ENCODE results near the gene TMPRSS11F.

The TMPRSS11F gene

DNA sequence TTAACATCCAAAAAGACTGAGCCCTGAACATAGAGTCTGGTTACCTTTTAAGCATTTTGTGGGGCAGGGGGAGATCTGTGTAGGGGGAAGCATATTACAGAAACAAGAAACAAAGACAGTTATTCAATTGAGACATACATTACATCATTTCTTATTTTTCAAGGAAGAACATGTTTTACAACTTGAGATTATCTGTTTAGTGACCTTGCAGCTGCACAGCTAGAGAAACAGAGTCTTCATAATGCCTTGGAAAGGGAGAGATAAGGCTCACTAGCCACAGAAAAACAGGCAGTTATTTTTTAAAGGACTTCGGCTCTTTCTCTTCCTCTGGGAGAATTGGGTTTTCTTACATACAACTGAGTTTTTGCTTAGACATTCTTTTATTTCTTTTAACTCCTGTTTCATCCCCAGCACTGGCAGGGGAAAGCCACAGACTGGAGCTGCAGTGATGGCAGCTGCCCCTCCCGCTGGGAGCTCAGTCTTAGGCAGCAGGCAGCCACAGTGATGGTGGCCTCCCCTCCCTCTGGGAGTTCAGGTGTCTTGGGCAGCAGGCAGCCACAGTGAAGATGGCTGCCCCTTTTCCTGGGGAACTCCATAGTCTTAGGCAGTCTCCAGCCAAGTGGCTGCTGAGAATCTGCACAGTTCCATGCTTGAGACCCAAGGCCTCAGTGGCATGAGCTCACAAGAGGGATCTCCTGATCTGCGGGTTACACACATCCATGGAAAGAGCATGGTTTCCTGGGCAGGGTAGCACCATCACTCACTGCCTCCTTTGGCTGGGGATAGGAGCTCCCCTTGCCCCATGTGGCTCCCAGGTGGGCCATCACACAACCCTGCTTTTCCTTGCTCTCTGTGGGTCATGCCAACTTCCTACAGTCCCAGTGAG lies 19.4 kb upstream of the TMPRSS11F start:
- 87 to 96% methylated on average over 3 of the region's 3 CpGs for WGBS, 2 experiments

DNA sequence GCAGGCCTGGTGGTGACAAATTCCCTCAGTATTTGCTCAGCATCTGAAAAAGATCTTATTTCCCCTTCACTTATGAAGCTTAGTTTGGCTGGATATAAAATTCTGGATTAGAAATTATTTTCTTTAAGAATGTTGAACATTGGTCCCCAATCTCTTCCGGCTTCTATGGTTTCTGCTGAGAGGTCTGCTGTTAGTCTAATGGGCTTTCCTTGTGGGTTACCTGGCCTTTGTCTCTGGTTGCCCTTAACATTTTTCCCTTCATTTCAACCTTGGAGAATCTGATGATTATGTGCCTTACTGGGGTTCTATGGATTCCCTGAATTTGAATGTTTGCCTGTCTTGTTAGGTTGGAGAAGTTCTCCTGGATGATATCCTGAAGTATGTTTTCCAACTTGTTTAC lies 17.4 kb upstream of the TMPRSS11F start:
- Histone ChIP-seq H3K4me1 (ENCODE audit: control insufficient read depth, insufficient read depth, low read length) (no peaks in the 10 kb centered on the region), H3K36me3 (ENCODE audit: control insufficient read depth, insufficient read depth, low read length) (no peaks in the 10 kb centered on the region), H3K9me3 (ENCODE audit: control insufficient read depth, low read length) (no peaks in the 10 kb centered on the region), H3K27me3 (ENCODE audit: control insufficient read depth, insufficient read depth, low read length, poor library complexity, severe bottlenecking) (no peaks in the 10 kb centered on the region), H3K4me3 (ENCODE audit: insufficient read depth, low read depth, low read length) (no peak overlapping the region), H3K27ac (ENCODE audit: insufficient read depth, low read depth, low read length, poor library complexity, severe bottlenecking) (no peak overlapping the region)
- 82 to 83% methylated on average over 1 of the region's 1 CpG for WGBS, 2 experiments

More for the DNA sequence above, 19.4 kb upstream of the TMPRSS11F start:
- H3K4me1 ChIP-seq (ENCODE audit: control insufficient read depth, insufficient read depth, low read length) = no peaks in the 10 kb centered on the region
- H3K9me3 ChIP-seq (ENCODE audit: control insufficient read depth, low read length) = no peaks in the 10 kb centered on the region
- H3K4me3 ChIP-seq (ENCODE audit: insufficient read depth, low read depth, low read length) = no peak overlapping the region
- no peak overlapping the region for H3K27ac ChIP-seq (ENCODE audit: insufficient read depth, low read depth, low read length, poor library complexity, severe bottlenecking)
- H3K36me3 ChIP-seq (ENCODE audit: control insufficient read depth, insufficient read depth, low read length) = no peaks in the 10 kb centered on the region
- H3K27me3 ChIP-seq (ENCODE audit: control insufficient read depth, insufficient read depth, low read length, poor library complexity, severe bottlenecking) = no peaks in the 10 kb centered on the region

DNA sequence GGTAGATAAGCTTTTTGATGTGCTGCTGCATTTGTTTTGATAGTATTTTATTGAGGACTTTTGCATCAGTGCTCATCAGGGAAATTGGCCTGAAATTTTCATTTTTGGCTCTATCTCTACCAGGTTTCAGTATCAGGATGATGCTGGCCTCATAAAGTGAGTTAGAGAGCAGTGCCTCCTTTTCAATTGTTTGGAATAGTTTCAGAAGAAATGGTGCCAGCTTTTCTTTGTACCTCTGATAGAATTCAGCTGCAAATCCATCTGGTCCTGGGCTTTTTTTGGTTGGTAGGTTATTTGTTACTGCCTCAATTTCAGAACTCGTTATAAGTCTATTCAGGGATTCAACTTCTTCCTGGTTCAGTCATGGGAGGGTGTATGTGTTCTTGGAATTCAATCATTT lies 15.6 kb upstream of the TMPRSS11F start:
- WGBS, 2 experiments = 92 to 100% methylated on average over 1 of the region's 1 CpG
- Histone ChIP-seq H3K9me3 (ENCODE audit: control insufficient read depth, low read length) (no peaks in the 10 kb centered on the region), H3K27me3 (ENCODE audit: control insufficient read depth, insufficient read depth, low read length, poor library complexity, severe bottlenecking) (no peaks in the 10 kb centered on the region), H3K27ac (ENCODE audit: insufficient read depth, low read depth, low read length, poor library complexity, severe bottlenecking) (no peak overlapping the region), H3K4me3 (ENCODE audit: insufficient read depth, low read depth, low read length) (no peak overlapping the region), H3K4me1 (ENCODE audit: control insufficient read depth, insufficient read depth, low read length) (no peaks in the 10 kb centered on the region), H3K36me3 (ENCODE audit: control insufficient read depth, insufficient read depth, low read length) (no peaks in the 10 kb centered on the region)

DNA sequence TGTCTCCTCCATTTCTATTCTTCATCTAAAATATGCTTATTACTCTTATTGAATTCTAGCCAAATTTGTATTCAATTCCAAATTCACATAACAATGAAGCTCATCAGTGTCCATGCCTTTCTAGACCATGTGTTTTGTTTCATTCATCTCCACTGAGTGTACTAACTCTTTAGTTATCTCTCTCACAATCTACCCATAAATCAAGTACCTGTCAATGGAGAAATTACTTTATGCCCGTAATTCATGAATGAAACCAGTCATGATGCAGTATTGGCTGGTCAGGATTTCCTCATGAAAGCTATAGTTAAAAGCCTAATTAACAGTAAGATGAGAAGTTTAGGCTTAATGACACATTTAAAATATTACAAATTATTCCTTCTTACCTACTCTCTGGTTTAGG lies 12.2 kb upstream of the TMPRSS11F start:
- Histone ChIP-seq H3K4me1 (ENCODE audit: control insufficient read depth, insufficient read depth, low read length) (no peaks in the 10 kb centered on the region), H3K36me3 (ENCODE audit: control insufficient read depth, insufficient read depth, low read length) (no peaks in the 10 kb centered on the region), H3K27me3 (ENCODE audit: control insufficient read depth, insufficient read depth, low read length, poor library complexity, severe bottlenecking) (no peaks in the 10 kb centered on the region), H3K27ac (ENCODE audit: insufficient read depth, low read depth, low read length, poor library complexity, severe bottlenecking) (no peak overlapping the region), H3K9me3 (ENCODE audit: control insufficient read depth, low read length) (no peaks in the 10 kb centered on the region), H3K4me3 (ENCODE audit: insufficient read depth, low read depth, low read length) (no peak overlapping the region)
- WGBS, 2 experiments = 94 to 100% methylated on average over 1 of the region's 1 CpG

DNA sequence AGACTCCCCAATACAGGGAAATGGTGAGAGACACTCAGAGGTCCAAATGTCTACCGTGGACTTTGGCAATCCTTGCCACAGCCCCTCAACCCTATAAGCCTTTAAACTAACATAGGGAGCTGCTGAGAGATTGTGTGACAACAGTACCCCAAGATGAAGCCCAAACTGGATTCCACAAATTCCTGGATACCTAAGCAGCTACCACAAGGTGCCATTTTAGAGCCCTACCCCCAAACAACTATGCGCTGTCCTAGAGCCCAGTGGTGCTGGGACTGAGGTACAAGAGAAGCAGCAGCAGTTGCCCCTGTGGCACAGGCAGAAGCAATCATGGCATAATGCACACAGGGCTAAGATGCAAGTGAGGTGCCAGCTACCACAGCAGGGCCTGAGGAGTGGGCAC lies 2.7 kb upstream of the TMPRSS11F start:
- Histone ChIP-seq H3K4me1 (ENCODE audit: control insufficient read depth, insufficient read depth, low read length) (no peaks in the 10 kb centered on the region), H3K9me3 (ENCODE audit: control insufficient read depth, low read length) (no peaks in the 10 kb centered on the region), H3K27me3 (ENCODE audit: control insufficient read depth, insufficient read depth, low read length, poor library complexity, severe bottlenecking) (no peaks in the 10 kb centered on the region), H3K27ac (ENCODE audit: insufficient read depth, low read depth, low read length, poor library complexity, severe bottlenecking) (no peak overlapping the region), H3K4me3 (ENCODE audit: insufficient read depth, low read depth, low read length) (no peak overlapping the region), H3K36me3 (ENCODE audit: control insufficient read depth, insufficient read depth, low read length) (no peaks in the 10 kb centered on the region)
- WGBS, 2 experiments = 88% methylated on average over 2 of the region's 2 CpGs

DNA sequence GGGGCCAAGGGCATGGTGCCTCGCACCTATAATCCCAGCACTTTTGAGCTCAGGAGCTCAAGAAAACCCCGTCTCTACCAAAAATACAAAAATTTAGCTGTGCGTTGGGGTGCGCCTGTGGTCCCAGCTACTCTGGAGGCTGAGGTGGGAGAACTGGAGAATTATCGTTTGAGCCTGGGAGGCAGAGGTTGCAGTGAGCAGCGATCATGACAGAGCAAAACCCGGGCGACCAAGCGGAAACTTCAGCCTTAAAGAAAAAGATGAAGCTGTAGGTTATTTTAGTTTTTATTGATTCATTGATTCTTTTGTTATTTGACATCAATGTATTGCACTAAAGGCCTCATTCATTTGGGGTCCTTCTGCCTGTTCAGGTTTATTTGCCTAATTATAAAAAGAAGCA lies 5.4 kb downstream of the TMPRSS11F start:
- H3K4me3 ChIP-seq (ENCODE audit: insufficient read depth, low read depth, low read length) = no peak overlapping the region
- no peaks in the 10 kb centered on the region for H3K27me3 ChIP-seq (ENCODE audit: control insufficient read depth, insufficient read depth, low read length, poor library complexity, severe bottlenecking)
- H3K27ac ChIP-seq (ENCODE audit: insufficient read depth, low read depth, low read length, poor library complexity, severe bottlenecking) = no peak overlapping the region
- 95% methylated on average over 9 of the region's 9 CpGs for WGBS, 2 experiments
- H3K9me3 ChIP-seq (ENCODE audit: control insufficient read depth, low read length) = no peaks in the 10 kb centered on the region
- H3K36me3 ChIP-seq (ENCODE audit: control insufficient read depth, insufficient read depth, low read length) = no peaks in the 10 kb centered on the region
- H3K4me1 ChIP-seq (ENCODE audit: control insufficient read depth, insufficient read depth, low read length) = no peaks in the 10 kb centered on the region

DNA sequence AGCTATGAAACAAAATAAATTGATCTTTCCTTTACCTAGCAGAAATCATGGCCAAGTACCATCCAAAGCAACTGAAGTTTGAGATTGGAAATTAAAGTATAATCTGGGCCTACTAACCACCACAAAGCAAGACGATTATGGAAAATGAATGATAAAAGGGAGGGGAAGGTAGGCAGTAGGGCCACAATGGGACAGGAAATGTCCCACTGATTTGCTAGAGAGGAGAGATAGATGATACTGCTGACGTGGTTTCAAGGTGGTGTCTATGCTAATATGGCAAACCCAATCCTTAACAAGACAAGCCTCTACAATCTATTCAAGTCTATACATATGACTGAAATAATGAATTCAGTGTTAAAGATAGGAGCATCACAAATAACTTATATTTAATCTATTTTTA lies 6.1 kb downstream of the TMPRSS11F start:
- Histone ChIP-seq H3K36me3 (ENCODE audit: control insufficient read depth, insufficient read depth, low read length) (no peaks in the 10 kb centered on the region), H3K4me1 (ENCODE audit: control insufficient read depth, insufficient read depth, low read length) (no peaks in the 10 kb centered on the region), H3K4me3 (ENCODE audit: insufficient read depth, low read depth, low read length) (no peak overlapping the region), H3K27ac (ENCODE audit: insufficient read depth, low read depth, low read length, poor library complexity, severe bottlenecking) (no peak overlapping the region), H3K27me3 (ENCODE audit: control insufficient read depth, insufficient read depth, low read length, poor library complexity, severe bottlenecking) (no peaks in the 10 kb centered on the region), H3K9me3 (ENCODE audit: control insufficient read depth, low read length) (no peaks in the 10 kb centered on the region)
- 67 to 71% methylated on average over 1 to 2 of the region's 2 CpGs for WGBS, 2 experiments

DNA sequence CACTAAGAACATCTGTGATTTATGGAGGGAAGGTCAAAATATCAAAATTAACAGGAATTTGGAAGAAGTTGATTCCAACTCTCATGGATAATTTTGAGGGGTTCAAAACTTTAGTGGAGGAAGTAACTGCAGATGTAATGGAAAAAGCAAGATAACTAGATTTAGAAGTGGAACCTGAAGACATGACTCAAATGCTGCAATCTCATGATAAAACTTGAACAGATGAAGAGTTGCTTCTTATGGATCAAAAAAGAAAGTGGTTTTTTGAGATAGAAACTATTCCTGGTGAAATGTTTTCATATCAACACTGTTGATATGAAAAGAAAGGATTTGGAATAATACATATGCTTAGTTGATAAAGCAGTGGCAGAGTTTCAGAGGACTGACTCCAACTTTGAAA lies 9.7 kb downstream of the TMPRSS11F start:
- H3K4me1 ChIP-seq (ENCODE audit: control insufficient read depth, insufficient read depth, low read length) = no peaks in the 10 kb centered on the region
- H3K36me3 ChIP-seq (ENCODE audit: control insufficient read depth, insufficient read depth, low read length) = no peaks in the 10 kb centered on the region
- H3K27me3 ChIP-seq (ENCODE audit: control insufficient read depth, insufficient read depth, low read length, poor library complexity, severe bottlenecking) = no peaks in the 10 kb centered on the region
- H3K27ac ChIP-seq (ENCODE audit: insufficient read depth, low read depth, low read length, poor library complexity, severe bottlenecking) = no peak overlapping the region
- H3K9me3 ChIP-seq (ENCODE audit: control insufficient read depth, low read length) = no peaks in the 10 kb centered on the region
- no peak overlapping the region for H3K4me3 ChIP-seq (ENCODE audit: insufficient read depth, low read depth, low read length)

DNA sequence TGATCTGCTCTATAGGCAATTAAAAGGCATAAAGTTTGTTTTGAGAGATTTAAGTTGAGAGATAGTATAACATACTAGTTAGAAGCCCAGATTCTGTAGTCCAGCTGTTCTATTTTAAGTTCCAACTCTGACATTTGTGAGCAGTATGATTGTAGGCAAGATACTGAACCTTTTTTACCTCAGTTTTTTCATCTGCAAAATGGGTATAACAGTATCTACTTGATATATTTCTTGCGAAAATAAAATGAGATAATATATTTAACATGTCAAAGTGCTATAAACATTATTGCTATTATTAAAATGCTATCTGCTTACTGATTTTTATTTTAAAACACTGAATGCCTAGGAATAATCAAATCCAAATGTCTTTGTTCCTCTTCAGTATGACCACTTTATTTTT lies 19.2 kb downstream of the TMPRSS11F start:
- Histone ChIP-seq H3K27me3 (ENCODE audit: control insufficient read depth, insufficient read depth, low read length, poor library complexity, severe bottlenecking) (no peaks in the 10 kb centered on the region), H3K4me1 (ENCODE audit: control insufficient read depth, insufficient read depth, low read length) (no peaks in the 10 kb centered on the region), H3K27ac (ENCODE audit: insufficient read depth, low read depth, low read length, poor library complexity, severe bottlenecking) (no peak overlapping the region), H3K36me3 (ENCODE audit: control insufficient read depth, insufficient read depth, low read length) (no peaks in the 10 kb centered on the region), H3K4me3 (ENCODE audit: insufficient read depth, low read depth, low read length) (no peak overlapping the region), H3K9me3 (ENCODE audit: control insufficient read depth, low read length) (no peaks in the 10 kb centered on the region)
- no CpG with 5 or more reads among the region's 1 CpG for WGBS, 2 experiments

DNA sequence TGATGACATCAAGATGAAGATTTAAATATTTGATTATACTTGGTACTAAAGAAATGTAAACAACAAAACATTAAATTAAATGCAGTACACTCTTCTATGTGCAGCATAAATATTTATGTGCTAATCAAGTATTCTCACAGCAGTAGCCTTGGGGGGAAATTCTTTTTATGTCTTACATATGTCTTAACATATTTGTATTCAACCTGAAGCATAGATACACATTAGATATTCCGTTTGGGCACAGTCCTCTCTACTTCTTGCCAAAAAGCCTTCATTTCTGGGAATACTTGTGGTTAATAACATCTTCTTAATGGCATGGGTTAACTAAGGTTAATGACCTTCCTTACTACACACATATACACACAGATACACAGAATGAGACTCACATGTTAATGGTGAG lies 19.8 kb downstream of the TMPRSS11F start:
- H3K27ac ChIP-seq (ENCODE audit: insufficient read depth, low read depth, low read length, poor library complexity, severe bottlenecking) = no peak overlapping the region

More for the DNA sequence above, 19.8 kb downstream of the TMPRSS11F start:
- Histone ChIP-seq H3K27me3 (ENCODE audit: control insufficient read depth, insufficient read depth, low read length, poor library complexity, severe bottlenecking) (no peaks in the 10 kb centered on the region), H3K36me3 (ENCODE audit: control insufficient read depth, insufficient read depth, low read length) (no peaks in the 10 kb centered on the region), H3K4me3 (ENCODE audit: insufficient read depth, low read depth, low read length) (no peak overlapping the region), H3K9me3 (ENCODE audit: control insufficient read depth, low read length) (no peaks in the 10 kb centered on the region), H3K4me1 (ENCODE audit: control insufficient read depth, insufficient read depth, low read length) (no peaks in the 10 kb centered on the region)
- no CpG with 5 or more reads among the region's 1 CpG for WGBS, 2 experiments

Data from ectodermal cell (in vitro differentiated cells).